SK-N-SH (cell line): ENCODE measurements around the gene TM9SF1. TPM values are rescaled to one million over a fixed set of nuclear protein-coding genes. Genes with fewer than 3 reads are reported as not detected.
"Not testable (repeated sequence)": the region's sequence is repeated elsewhere in the genome, so short reads cannot be mapped to it uniquely, and the experiment has no call there.

ENCODE experiments used
- CTCF ChIA-PET: fragments of 300-600, 350-600 bp; formaldehyde crosslinking; extraction: SDS; loops from one replicate; lab custom pipeline; 2021; lab: Yijun Ruan, JAX
- POLR2A ChIA-PET: fragments of 350-600 bp; sonication (Branson Sonifier 250); formaldehyde crosslinking; extraction: SDS; loops from one replicate; lab custom pipeline; 2020; ENCODE audit warnings: antibody characterized with exemption, inconsistent platforms; lab: Yijun Ruan, JAX
- DNase-seq: peaks from one replicate; pipeline ENCODE4 v3.0.0; 2012
- H2AFZ ChIP-seq: fragments of 200-600 bp; sonication (generic); 2 replicates; pipeline ENCODE4 v1.8.1; 2016; ENCODE audit warnings: antibody characterized with exemption, mild to moderate bottlenecking, low read depth
- H3F3A ChIP-seq: fragments of 200-600 bp; sonication (generic); replicated peaks from 2 replicates; pipeline ENCODE3; 2016; ENCODE audit warnings: antibody characterized with exemption, mild to moderate bottlenecking; ENCODE audit not compliant: insufficient read depth
- H3K27ac ChIP-seq, 2 experiments: fragments of 200-500 bp in 1 of 2; fragments of 200-600 bp in 1 of 2; sonication (Bioruptor generic) in 1 of 2; sonication (generic), shearing (Covaris generic) in 1 of 2; 2 replicates each; pipeline versions ENCODE4 v1.5.1 to v1.6.1; 2014 to 2016; ENCODE audit warnings: low read depth in 2 of 2, inconsistent platforms in 1 of 2, low read length in 1 of 2, mild to moderate bottlenecking in 1 of 2, mixed read lengths in 1 of 2
- H3K27me3 ChIP-seq: fragments of 200-600 bp; sonication (generic), shearing (Covaris generic); 2 replicates; pipeline ENCODE4 v1.6.1; 2016; ENCODE audit warnings: mixed run types; ENCODE audit not compliant: insufficient read depth
- H3K36me3 ChIP-seq, 2 experiments: fragments of 200-500 bp in 1 of 2; fragments of 200-600 bp in 1 of 2; sonication (Bioruptor generic) in 1 of 2; sonication (generic) in 1 of 2; replicated peaks in 1 of 2; 2 replicates each; pipeline versions ENCODE3 to v1.5.1; 2014 to 2016; ENCODE audit warnings: low read length in 1 of 2, mild to moderate bottlenecking in 1 of 2; ENCODE audit not compliant: insufficient read depth in 2 of 2, control insufficient read depth in 1 of 2
- H3K4me1 ChIP-seq, 2 experiments: fragments of 200-500 bp in 1 of 2; fragments of 200-600 bp in 1 of 2; sonication (Bioruptor generic) in 1 of 2; sonication (generic), shearing (Covaris generic) in 1 of 2; 2 replicates each; pipeline versions ENCODE4 v1.5.1 to v1.6.1; 2014 to 2016; ENCODE audit warnings: low read depth in 1 of 2, low read length in 1 of 2, mixed run types in 1 of 2; ENCODE audit not compliant: insufficient read depth in 2 of 2, control insufficient read depth in 1 of 2
- H3K4me2 ChIP-seq: fragments of 200-600 bp; sonication (generic), shearing (Covaris generic); 2 replicates; pipeline ENCODE4 v1.6.1; 2017; ENCODE audit warnings: mixed run types
- H3K4me3 ChIP-seq, 2 experiments: fragments of 200-500 bp in 1 of 2; fragments of 200-600 bp in 1 of 2; sonication (Bioruptor generic) in 1 of 2; sonication (generic), shearing (Covaris generic) in 1 of 2; 2 replicates each; pipeline versions ENCODE4 v1.5.1 to v1.8.1; 2014 to 2016; ENCODE audit warnings: low read depth in 2 of 2, inconsistent platforms in 1 of 2, low read length in 1 of 2, mild to moderate bottlenecking in 1 of 2, mixed read lengths in 1 of 2, moderate library complexity in 1 of 2
- H3K79me2 ChIP-seq: fragments of 200-600 bp; sonication (generic); 2 replicates; pipeline ENCODE4 v1.8.1; 2017; ENCODE audit warnings: mild to moderate bottlenecking; ENCODE audit not compliant: insufficient read depth
- H3K9ac ChIP-seq: fragments of 200-600 bp; sonication (generic); 2 replicates; pipeline ENCODE4 v1.6.1; 2017; ENCODE audit warnings: mixed run types
- H3K9me2 ChIP-seq: fragments of 200-600 bp; sonication (generic); 2 replicates; pipeline ENCODE4 v1.6.1; 2017; ENCODE audit warnings: mixed run types
- H3K9me3 ChIP-seq: fragments of 200-600 bp; sonication (generic); 2 replicates; pipeline ENCODE4 v1.6.1; 2017; ENCODE audit warnings: mixed run types, mild to moderate bottlenecking, moderate library complexity
- H4K20me1 ChIP-seq: fragments of 200-600 bp; sonication (generic); 2 replicates; pipeline ENCODE4 v1.6.1; 2017; ENCODE audit warnings: mild to moderate bottlenecking, mixed run types; ENCODE audit not compliant: insufficient read depth
- CHD2 ChIP-seq: fragments of 150-350 bp; IDR thresholded peaks from 2 replicates; pipeline ENCODE4 v1.6.1; 2018; ENCODE audit warnings: low read length; ENCODE audit not compliant: partially characterized antibody
- FOSL2 ChIP-seq: IDR thresholded peaks from 2 replicates; pipeline ENCODE4 v1.4.0; 2012; ENCODE audit warnings: low read depth, mild to moderate bottlenecking, moderate library complexity, borderline replicate concordance
- FOXM1 ChIP-seq: IDR thresholded peaks from 2 replicates; pipeline ENCODE4 v1.4.0; 2012; ENCODE audit warnings: low read depth, mild to moderate bottlenecking
- GATA2 ChIP-seq: sonication (generic); formaldehyde crosslinking; IDR thresholded peaks from 2 replicates; pipeline ENCODE4 v1.5.0; 2020; ENCODE audit warnings: mild to moderate bottlenecking, missing genetic modification reagents
- JUND ChIP-seq: IDR thresholded peaks from 2 replicates; pipeline ENCODE4 v1.4.0; 2012
- NFIC ChIP-seq: IDR thresholded peaks from 2 replicates; pipeline ENCODE4 v1.4.0; 2012; ENCODE audit warnings: borderline replicate concordance
- NRF1 ChIP-seq: IDR thresholded peaks from 2 replicates; pipeline ENCODE4 v1.6.1; 2012; ENCODE audit warnings: low read depth, mild to moderate bottlenecking, low read length
- RAD21 ChIP-seq: IDR thresholded peaks from 2 replicates; pipeline ENCODE4 v1.6.1; 2012; ENCODE audit warnings: mild to moderate bottlenecking, low read length
- RXRA ChIP-seq: IDR thresholded peaks from 2 replicates; pipeline ENCODE4 v1.4.0; 2012; ENCODE audit warnings: low read depth, mild to moderate bottlenecking, borderline replicate concordance
- SMC3 ChIP-seq: IDR thresholded peaks from 2 replicates; pipeline ENCODE4 v1.6.1; 2012; ENCODE audit warnings: low read depth, low read length, improper control_type of control experiment
- TCF12 ChIP-seq: IDR thresholded peaks from 2 replicates; pipeline ENCODE4 v1.4.0; 2012
- TEAD4 ChIP-seq: IDR thresholded peaks from 2 replicates; pipeline ENCODE4 v1.4.0; 2012; ENCODE audit warnings: mild to moderate bottlenecking, borderline replicate concordance; ENCODE audit not compliant: insufficient read depth
- YY1 ChIP-seq: IDR thresholded peaks from 2 replicates; pipeline ENCODE4 v1.4.0; 2012; ENCODE audit warnings: low read depth, mild to moderate bottlenecking
- ZBTB33 ChIP-seq: IDR thresholded peaks from 2 replicates; pipeline ENCODE4 v1.4.0; 2012; ENCODE audit warnings: low read depth, borderline replicate concordance
- WGBS: methylation state at CpG from one replicate; pipeline ENCODE4 v1.1.6; 2017; ENCODE audit warnings: low lambda C conversion rate; 5-methylcytosine and 5-hydroxymethylcytosine counted together
- polyA plus RNA-seq, 3 experiments: library from polyadenylated mRNA; depleted of rRNA; stranded (reverse); fragments of >200 nt; gene quantifications; 2 replicates each; pipeline ENCODE4 v1.2.3, GENCODE V29; 2012
- TF ChIP-seq, protein P1 (sequence below): fragments of 200-600 bp; sonication (generic); IDR thresholded peaks from 2 replicates; pipeline ENCODE4 v1.6.1; 2017; ENCODE audit warnings: antibody characterized with exemption, mild to moderate bottlenecking, moderate library complexity

The TM9SF1 gene
- polyA plus RNA-seq, 1 of the 3 experiments (the other 2 are of a cell fraction) = 48.7 TPM

GRCh38 chr14:24224618-24225071 is 29.4 kb upstream of the TM9SF1 start:
- Histone ChIP-seq H2AFZ (no peak overlapping the region), H3K79me2 (peaks cover 100% of the 10 kb centered on the region), H3K4me1 (peaks cover 0 to 19% of the 10 kb centered on the region in 2 experiments; a peak in 2 of 4 replicates), H3K4me3 (no peak overlapping the region), H3F3A (peaks cover 27% of the 10 kb centered on the region), H3K9me2 (no peaks in the 10 kb centered on the region), H3K36me3 (peaks cover 6 to 22% of the 10 kb centered on the region in 2 experiments), H3K27me3 (no peaks in the 10 kb centered on the region), H4K20me1 (peaks cover 12% of the 10 kb centered on the region), H3K4me2 (peak overlapping the region; percentile 20; the same call in 1 of the 2 replicates), H3K27ac (peak overlapping the region in 1 of 2 experiments; percentile 59; a peak in 2 of 4 replicates), H3K9me3 (no peaks in the 10 kb centered on the region), H3K9ac (peak overlapping the region; percentile 2; the same call in 1 of the 2 replicates)
- ChIA-PET POLR2A (no interaction called here), CTCF (interaction anchor here (1.0 to 1.9 kb wide), 4 partner anchors 9 to 141 kb away, joined by 4 to 6 read pairs (median 4); partner anchors contain the start of genes CIDEB and MDP1)
- TF ChIP-seq JUND (peak; percentile 33; the same call in 1 of the 2 replicates), YY1 (no peak), NFIC (0 out of 2 replicates have a peak, but pooled peaks have one; percentile 22), FOSL2 (peak; percentile 30; the same call in 1 of the 2 replicates), TCF12 (0 out of 2 replicates have a peak, but pooled peaks have one; percentile 5), RXRA (no peak), SMC3 (no peak), ZBTB33 (no peak), TEAD4 (no peak)
- DNase-seq = no peak
- 70% methylated on average over 7 of the region's 7 CpGs for WGBS

DNA sequence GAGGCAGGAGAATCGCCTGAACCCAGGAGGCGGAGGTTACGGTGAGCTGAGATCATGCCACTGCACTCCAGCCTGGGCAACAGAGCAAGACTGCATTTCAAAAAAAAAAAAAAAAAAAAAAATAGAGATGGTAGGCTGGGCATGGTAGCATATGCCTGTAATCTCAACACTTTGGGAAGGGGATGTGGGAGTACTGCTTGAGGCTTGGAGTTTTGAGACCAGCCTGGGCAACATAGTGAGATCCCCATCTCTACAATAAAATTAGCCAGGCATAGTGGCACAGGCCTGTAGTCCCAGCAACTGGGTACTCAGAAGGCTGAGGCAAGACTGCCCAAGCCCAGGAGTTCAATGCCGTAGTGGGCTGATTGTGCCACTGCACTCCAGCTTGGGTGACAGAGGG is 27.7 kb upstream of the TM9SF1 start:
- not testable (repeated sequence) for H3K9me2 ChIP-seq, H3K9ac ChIP-seq, H2AFZ ChIP-seq, DNase-seq, H3K9me3 ChIP-seq, H3K27ac ChIP-seq, H3K27me3 ChIP-seq, H3K4me2 ChIP-seq, H3K4me3 ChIP-seq
- 95% methylated on average over 4 of the region's 4 CpGs for WGBS
- H3K36me3 ChIP-seq = peaks cover 8 to 25% of the 10 kb centered on the region in 2 experiments
- H3F3A ChIP-seq = peaks cover 27% of the 10 kb centered on the region
- H3K79me2 ChIP-seq = peaks cover 99% of the 10 kb centered on the region
- H4K20me1 ChIP-seq = peaks cover 13% of the 10 kb centered on the region; the same call in 1 of the 2 replicates
- POLR2A ChIA-PET = interaction anchor here (0.7 kb wide), 1 partner anchor 129 kb away, joined by 7 read pairs; no protein-coding TSS in a partner anchor
- CTCF ChIA-PET = interaction anchor here (1.1 to 1.6 kb wide), 3 partner anchors 16 to 143 kb away, joined by 4 to 6 read pairs (median 4); partner anchors contain the start of gene TINF2
- peaks cover 0 to 19% of the 10 kb centered on the region in 2 experiments; a peak in 2 of 4 replicates for H3K4me1 ChIP-seq

DNA sequence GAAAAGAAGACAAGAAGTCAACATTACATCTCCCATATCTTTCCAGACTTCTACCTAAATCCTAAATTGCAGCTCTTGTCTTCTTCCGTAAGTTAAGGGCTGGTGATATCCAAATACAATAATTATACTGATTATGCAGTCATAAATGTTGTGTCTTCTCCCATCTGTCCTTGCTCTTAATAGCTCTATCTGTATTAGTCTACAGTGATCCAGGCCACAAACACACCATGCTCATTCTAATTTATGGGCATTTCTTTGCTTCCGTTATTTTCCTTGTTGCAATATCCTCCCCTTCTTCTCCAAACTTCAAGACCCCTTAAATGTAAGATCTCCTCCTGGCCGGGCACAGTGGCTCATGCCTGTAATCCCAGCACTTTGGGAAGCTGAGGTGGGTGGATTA is 24.3 kb upstream of the TM9SF1 start:
- H3K4me2 ChIP-seq = no peak overlapping the region
- no peak overlapping the region for H3K27ac ChIP-seq
- H3K9me3 ChIP-seq = no peaks in the 10 kb centered on the region
- no peaks in the 10 kb centered on the region for H3K9me2 ChIP-seq
- ChIA-PET POLR2A (interaction anchor here (1.3 kb wide), 1 partner anchor 19 kb away, joined by 6 read pairs; no protein-coding TSS in a partner anchor), CTCF (interaction anchor here (0.7 to 2.2 kb wide), 3 partner anchors 23 to 78 kb away, joined by 3 to 12 read pairs (median 6); partner anchors contain the start of gene TINF2)
- peaks cover 70% of the 10 kb centered on the region for H3K79me2 ChIP-seq
- H3K9ac ChIP-seq = no peak overlapping the region
- peaks cover 13% of the 10 kb centered on the region for H3F3A ChIP-seq
- no peak overlapping the region for H2AFZ ChIP-seq
- 47% methylated on average over 3 of the region's 3 CpGs for WGBS
- H4K20me1 ChIP-seq = peaks cover 7% of the 10 kb centered on the region; the same call in 1 of the 2 replicates
- H3K4me3 ChIP-seq = no peak overlapping the region
- H3K36me3 ChIP-seq = peaks cover 9 to 15% of the 10 kb centered on the region in 2 experiments
- H3K4me1 ChIP-seq = peaks cover 5 to 6% of the 10 kb centered on the region in 2 experiments; a peak in 1 of 4 replicates
- DNase-seq = no peak
- no peaks in the 10 kb centered on the region for H3K27me3 ChIP-seq
- no peak for TF ChIP-seq RAD21
- no peak for TF ChIP-seq CHD2
- TF ChIP-seq GATA2 = no peak
- no peak for TF ChIP-seq TCF12
- no peak for TF ChIP-seq FOXM1
- TF ChIP-seq, protein P1, sequence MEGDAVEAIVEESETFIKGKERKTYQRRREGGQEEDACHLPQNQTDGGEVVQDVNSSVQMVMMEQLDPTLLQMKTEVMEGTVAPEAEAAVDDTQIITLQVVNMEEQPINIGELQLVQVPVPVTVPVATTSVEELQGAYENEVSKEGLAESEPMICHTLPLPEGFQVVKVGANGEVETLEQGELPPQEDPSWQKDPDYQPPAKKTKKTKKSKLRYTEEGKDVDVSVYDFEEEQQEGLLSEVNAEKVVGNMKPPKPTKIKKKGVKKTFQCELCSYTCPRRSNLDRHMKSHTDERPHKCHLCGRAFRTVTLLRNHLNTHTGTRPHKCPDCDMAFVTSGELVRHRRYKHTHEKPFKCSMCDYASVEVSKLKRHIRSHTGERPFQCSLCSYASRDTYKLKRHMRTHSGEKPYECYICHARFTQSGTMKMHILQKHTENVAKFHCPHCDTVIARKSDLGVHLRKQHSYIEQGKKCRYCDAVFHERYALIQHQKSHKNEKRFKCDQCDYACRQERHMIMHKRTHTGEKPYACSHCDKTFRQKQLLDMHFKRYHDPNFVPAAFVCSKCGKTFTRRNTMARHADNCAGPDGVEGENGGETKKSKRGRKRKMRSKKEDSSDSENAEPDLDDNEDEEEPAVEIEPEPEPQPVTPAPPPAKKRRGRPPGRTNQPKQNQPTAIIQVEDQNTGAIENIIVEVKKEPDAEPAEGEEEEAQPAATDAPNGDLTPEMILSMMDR = no peak
- TF ChIP-seq NRF1 = no peak
- TF ChIP-seq TEAD4 = no peak
